HG03558 (cell line): ENCODE data around the gene REEP6.
"Not testable (repeated sequence)": the region's sequence is repeated elsewhere in the genome, so short reads cannot be mapped to it uniquely, and the experiment has no call there.

ENCODE experiments used
- ATAC-seq: cut with Tn5 transposase; IDR thresholded peaks from one replicate; pipeline ENCODE4 v1.9.1; 2021; ENCODE audit warnings: moderate number of reproducible peaks; ENCODE audit not compliant: unreplicated experiment; ENCODE audit errors: extremely low read depth

REEP6 gene

DNA sequence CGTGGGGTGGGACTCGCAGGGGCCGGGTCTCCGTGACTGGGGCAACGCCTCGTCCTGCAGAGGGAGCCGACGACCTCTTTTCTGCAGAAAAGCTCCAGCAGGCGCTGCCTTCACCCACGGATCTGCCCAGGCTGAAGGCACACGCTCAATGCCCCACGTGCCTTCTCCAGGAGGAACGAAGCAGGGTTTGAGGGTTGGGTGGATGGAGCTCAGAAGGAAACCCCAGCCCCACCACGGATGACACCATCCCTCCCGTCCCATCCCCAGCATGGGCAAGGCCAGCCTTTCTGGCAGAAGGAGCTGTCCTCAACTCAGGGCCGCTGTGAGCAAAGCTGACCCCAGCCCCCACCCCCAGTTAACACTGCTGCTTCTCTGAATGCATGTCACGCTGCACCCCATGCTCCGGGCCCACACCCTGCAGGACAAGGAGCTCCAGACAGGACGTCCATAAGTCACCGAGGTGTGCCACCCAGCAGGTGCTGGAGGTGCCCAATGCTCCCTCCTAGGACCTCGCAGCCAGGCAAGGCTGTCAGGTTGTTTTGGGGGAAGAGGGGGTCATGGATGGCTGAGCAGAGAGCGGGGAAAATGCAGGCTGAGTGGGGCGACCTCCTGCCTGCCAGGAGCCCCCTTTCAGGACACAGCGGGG, 19.3 kb upstream of the REEP6 start:
- no peak for ATAC-seq

DNA sequence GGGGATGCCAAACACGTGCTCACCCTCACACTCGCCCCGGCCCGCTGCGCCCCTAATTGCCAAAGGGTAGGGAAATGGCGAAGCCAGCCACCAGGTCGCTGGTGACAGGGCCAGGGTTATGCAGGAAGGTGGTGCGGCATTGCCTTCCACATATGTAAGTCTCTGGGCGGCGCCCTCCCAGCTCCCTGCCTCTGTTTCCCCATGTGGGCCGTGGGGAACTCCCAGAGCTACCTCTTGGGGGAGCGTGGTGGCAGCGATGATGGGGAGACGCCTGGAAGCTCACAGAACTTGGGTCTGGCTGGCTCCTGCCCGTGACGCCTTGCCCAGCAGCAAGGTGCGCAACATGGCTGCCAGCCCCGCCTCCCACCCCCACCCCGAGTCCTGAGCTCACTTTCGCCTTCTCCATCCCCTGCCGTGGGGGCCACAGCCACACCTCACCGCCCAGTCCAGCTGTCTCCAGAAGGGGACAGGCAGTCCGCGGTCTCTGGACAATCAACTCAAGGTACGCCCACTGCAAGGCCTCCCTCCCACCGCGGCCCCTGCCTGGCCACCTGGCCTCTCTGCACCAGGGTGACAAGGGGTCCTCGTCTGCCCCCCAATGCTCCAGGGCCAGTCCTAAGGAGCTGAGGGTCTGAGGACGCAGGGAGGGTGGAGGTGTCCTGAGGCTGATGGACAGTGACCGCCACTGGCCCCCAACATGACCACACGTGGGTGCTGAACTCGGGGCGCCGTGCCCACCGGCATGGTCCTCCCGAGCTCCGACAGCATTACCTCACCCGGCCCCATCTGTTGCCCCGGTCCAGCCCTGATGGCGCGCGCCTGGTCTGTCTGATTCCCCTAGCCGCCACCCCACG, 18.5 kb upstream of the REEP6 start:
- no peak for ATAC-seq

DNA sequence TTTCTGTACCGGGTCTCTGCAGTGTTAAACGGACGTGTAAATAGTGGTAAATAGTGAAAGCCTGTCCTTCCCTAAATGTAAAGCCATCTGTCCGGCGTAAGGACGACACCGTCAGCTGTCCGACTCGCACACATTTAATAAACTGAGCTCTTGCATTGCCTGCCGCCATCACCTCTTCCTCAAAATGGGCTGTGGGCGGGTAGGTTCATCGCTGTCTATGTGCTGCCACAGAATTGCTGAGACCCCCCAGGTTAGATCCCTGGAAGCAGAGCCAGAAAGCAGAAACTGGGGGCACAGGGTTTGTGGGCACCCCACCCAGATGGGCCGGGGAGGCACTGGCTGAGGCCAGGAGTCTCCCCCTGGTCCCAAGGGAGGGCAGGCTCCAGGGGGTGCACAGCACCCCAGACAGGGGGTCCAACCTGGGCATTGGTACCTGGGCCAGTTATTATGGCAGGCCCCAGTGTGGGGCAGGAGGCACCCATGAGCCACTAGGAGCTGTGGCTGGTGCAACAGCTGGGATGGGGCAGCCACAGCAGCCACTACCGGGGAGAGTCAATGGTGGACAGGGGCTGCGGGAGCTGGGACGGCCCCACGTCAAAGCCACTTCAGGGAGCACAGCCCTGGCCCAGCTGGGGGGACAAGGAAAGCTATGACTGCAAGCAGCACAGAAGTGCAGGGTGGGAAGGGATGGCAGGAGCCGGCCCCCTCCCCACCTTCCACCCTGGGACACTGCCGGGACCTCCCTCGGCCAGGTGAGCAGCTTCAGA, 17.7 kb upstream of the REEP6 start:
- no peak for ATAC-seq

DNA sequence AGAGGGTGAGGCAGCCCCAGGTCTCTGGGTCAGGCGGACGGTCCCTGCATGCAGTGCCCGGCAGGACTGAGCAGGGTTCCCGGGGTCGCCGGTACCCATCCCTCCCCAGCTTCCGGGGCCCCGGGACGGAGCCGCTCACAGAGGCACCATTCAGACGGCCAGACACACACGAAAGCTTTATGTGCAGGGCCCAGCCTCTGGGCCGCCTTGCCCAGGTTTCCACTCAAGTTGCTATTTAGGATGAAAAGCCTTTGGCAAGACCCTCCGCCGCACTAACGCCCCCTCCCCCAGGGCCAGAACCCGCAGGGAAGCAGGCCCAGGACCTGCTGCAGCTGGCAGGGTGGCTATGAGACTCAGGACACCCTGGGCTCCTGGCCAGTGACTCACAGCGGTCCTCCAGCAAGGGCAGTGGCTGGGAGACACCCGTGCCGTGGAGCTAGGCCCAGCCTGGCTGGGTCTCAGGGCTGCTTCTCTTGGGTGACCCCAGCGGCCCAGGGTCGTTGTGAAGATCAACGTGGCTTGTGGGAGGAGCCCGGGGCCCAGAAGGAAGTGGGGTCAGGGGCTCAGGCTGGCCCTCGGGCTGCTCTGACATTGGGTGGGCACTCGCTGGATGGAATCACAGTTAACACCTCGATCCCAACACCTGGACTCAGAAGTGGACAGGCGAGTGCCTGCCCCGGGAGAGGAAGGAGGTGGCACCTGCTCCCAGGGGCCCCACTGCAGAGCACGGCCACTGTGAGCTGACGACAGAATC, 16.8 kb upstream of the REEP6 start:
- no peak for ATAC-seq

DNA sequence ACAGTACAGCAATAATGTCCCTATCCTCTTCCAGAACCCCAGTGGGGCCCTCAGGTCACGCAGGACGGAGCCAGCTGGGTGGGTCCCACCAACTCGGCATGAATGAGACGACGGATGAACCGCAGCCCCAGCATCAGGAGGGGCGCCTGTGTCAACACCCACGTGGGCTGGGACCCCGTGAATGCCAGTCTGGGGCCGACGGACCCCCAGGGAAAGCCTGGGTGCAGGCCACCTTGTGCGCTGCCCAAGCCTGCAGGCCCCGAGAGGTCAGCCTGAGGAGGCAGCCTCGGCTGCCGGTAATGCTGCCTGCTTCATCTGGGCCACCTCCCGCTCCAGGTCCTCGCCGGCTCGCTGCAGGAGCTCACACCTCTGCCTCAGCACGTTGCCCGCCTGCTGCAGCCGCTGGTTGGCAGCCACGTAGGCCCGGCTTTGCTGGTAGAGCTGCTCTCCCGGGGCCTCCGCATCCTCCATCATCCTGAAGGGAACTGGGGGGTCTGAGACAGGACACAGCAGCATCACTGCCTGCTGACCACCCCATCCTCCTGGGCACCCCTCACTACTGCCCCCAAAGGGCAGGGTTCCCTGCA, 16.1 kb upstream of the REEP6 start:
- no peak for ATAC-seq

DNA sequence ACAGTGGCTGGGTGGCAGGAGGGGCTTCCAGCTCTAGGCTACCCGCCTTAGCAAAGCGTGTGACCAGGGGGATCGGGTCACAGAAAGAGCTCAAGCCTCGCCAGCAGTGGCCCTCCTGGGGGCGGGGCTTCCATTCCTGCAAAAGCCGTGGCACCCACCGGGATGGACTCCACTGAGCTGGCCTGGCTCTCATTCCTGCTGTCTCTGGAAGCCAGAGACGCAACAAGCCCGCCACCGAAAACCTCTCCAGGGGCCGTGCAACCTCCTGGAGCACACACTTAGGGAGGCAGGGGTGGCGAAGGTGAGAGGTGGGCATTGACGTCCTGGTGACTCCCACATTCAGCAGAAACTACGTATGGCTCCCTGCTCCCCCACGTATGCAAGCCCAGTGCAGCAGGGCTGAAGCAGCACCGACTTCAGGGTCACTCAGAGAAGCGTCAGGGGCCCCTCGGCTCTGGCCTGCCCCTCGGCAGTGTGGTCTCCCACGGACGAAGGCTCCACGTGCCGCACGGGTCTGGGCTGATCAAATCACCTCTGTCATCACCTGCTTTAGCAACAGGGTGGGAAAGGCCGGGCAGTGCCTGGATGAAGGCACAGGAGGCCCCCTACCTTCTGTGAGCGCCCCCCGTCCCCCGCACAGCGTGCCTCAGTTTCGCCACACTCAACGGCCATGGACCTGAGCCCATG, 15.1 kb upstream of the REEP6 start:
- no peak for ATAC-seq

DNA sequence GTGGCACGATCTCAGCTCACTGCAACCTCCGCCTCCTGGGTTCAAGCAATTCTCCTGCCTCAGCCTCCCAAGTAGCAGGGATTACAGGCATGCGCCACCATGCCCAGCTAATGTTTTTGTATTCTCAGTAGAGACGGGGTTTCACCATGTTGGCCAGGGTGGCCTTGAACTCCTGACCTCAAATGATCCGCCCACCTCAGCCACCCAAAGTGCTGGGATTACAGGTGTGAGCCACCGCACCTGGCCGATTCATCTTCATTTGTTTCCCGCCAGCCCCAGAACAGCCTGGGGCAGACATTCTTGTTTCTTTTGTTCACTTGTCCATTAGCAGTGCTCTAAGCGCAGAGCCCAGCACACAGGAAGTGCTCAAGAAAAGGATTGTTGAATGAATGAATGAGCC, 13.9 kb upstream of the REEP6 start:
- ATAC-seq = not testable (repeated sequence)

DNA sequence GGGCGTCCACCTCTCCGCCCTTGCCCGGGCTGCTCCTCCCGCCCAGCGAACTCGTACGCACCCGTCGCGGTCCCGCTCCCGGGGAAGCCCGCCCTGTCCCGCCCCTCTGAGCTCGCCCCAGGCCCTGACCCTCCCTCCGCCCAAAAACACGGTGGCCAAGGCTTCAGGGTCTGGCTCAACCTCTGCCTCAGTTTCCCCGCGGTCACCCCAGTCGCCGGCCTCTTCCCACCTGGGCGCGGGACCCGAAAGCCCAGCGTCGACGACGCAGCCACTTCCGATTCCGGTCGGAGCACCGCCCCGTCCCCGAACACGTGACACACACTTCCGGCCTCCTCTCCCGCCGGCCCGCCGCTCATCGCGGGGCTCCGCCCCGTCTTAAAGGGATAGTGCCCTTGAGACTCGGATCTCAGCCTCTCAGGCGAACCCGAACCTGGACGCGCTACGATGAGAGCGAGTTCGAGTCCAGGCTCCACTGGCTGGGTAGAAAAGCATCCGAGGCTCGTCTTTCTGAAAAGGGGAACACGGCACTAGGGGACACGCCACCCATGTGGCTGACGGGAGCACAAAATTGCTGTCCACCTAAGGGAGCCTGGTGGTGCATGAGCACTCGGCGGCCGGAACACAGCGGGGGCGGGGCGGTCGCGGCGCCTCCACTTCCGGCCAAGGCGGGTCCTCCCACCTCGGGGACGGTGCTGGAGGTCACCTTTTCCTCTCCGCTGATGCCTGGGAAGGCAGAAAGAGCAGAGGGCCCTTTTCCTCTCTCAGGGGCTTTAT, 11.9 kb upstream of the REEP6 start, which contains the start of gene C19orf25:
Gene C19orf25, minus strand, starts transcription at position 282 of the 774 bp plus-strand sequence. CDS start 312 bp downstream, outside the sequence.
- ATAC-seq = no peak

DNA sequence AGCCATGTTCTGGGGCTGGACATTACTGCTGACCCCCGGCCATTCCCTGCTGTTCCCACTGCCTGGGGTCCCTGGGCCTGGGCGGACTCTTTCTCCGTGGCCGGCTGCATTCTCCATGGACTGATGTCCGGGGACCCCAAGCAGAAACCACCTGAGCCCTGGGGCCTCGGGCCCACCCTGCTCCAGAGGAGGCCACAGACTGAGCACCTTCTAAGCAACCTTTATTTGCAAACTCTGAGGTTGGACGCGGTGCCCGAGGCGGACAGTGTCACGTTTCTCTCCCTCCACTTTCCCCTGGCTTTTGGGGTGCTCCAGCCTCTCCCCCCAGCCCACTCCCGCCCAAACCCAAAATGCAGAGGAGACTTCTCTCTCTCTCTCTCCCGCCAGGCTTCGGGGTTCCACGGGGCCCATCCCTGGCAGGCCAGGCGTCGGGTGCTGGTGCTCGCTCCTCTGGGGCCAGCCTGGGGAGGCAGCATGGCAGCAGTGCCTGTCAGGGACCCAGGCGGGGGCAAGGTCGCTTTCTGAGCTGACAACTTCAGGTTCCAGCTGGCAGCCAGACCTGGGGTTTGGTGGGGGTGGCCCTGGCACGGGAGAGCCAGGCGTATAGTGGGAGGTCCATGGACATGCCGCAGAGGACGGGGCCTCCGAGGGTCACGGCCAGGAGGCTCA, 9.6 kb upstream of the REEP6 start:
- ATAC-seq = no peak

DNA sequence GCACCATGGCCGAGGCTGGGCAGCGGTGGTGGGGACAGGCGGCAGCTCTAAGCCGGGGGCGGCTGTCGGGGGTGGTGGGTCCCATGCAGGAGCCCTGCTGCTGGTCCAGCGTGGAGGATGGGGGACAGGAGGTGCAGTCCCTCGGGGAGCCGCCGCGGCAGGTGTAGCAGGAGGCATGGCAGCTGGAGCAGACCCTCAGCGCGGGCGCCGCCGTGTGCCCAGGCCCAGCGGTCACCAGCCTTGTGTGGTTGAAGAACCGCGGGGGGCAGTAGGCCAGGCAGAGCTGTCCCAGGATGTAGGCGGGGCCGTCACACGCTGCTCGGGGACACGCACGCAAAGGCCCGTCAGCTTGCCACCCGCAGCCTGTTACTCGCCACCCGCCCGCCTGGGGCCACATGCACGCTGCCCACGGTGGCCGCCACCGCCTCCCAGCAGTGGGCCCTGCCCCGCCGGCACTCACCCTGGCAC, 9.1 kb upstream of the REEP6 start:
- no peak for ATAC-seq

DNA sequence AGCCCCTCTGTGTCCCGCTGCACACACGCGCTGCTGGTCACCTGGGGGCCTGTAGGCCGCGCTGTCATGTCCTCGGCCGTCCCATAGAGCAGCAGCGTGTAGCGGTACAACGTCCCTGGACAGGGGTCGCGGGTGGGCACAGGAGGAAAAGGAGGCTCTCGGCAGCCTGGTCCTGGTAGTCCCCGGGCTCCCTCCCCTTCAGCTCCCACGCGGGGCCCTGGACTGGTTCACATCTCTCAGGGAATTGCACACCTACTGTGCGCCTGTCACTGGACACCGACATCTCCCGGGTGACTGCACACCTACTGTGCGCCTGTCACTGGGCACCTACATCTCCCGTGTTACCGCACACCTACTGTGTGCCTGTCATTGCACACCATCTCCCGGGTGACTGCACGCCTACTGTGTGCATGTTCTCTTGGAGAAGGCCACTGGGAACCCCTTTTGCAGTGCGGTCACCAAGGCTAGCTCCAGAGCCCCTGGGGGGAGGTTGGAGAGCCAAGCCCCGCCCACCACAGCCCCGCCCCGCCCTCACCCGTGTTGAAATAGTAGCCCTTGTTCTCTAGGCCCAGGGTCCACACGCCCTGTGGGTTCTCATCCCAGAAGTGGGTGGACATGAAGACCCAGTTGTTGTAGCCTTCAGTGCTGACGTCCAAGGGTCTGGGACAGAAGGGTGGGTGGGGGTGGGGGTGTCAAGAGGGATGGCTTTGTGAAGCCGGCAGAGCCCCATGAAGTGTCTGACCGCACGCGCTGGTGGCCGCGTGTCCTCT, 8.4 kb upstream of the REEP6 start:
- ATAC-seq = no peak

DNA sequence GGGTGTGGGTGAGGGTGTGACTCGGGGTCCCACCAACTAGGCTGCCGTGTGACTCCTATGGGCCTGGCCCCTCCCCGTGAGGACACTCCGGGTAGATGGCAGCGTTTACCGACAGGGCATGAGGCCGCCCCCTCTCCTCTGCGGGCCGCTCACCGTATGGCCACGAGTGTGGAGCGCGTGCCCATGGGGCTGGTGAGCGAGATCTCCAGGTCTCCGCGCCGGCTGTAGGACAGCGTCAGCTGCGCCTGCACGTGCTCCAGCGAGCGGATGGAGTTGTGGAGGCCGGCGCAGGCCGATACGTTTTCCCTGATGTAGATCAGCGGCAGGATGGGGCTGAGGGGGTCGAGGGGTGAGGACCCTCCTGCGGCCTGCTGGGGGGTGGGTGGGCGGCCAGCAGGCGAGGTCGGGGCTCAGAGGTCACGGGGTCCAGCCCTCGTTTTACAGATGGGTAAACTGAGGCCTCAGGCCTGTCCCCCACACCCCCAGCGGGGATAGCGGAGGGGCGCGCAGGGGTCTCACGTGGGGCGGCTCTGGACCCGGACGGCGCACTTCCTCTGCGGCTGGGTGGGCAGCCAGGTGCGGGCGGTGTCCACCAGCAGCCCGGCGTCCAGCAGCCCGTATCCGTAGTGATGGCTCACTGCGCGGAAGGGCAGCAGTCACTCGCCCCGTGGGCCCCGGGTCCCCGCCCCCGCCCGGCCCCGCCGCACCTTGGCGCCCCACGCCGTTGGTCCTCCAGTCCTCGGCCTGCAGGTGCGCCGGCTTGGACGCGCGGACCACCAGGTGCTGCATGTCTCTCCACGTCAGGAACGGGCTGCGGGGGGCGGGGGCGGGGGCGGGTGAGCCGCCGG, 7.6 kb upstream of the REEP6 start:
- ATAC-seq = no peak

DNA sequence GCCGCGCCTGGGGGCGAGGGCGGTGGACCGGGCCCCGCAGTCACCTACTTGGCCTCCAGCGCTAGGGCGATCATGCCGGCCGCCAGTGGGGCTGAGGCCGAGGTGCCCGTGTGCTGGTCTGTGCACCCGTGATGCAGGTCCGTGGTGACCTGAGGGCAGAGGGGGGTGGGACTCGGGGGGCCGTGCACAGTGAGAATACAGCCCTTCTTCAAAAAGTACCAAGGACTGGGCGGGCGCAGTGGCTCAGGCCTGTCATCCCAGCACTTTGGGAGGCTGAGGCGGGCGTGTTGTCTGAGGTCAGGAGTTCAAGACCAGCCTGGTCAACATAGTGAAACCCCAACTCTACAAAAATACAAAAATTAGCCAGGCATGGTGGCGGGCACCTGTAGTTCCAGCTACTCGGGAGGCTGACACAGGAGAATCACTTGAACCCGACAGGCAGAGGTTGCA, 7.0 kb upstream of the REEP6 start:
- ATAC-seq = no peak

DNA sequence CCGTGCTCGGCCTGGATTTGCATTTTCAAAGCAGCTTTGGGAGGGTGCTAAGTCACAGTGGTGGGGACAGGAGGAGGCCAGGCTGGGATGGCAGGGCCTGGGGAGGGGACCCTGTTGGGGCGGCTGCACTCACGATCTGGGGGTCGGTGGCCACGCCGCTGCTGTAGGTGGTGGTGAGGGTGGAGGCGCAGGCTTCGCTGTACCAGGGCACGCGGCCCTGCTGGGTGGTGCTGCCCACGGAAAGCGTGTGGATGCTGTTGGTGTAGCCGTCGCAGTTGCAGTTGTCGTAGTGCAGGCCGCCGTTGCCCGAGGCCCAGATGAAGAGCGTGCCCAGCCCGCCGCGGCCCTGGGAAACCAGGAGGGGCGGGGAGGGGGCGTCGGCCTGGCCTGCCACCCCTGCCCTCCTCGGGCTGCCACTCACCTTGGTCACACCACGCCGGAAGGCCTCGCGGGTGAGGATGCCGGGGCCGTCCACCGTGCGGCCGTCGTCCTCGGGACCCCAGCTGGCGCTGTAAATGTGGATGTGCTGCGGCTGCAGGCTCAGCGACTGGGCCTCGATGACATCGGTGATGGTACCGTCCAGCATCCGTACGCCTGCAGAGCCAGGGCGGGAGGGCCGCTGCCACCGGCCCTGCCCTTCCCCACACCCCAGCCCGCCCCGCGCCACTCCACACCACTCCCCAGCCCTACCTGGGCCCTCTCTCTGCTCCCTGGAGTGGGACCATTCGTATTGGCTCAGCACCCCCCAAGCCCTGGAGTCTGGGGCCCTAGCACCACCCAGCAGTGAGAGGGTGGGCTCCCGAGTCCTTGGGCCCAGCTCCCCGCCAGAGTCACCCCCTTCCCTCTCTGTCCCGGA, 4.0 kb upstream of the REEP6 start:
- no peak for ATAC-seq

DNA sequence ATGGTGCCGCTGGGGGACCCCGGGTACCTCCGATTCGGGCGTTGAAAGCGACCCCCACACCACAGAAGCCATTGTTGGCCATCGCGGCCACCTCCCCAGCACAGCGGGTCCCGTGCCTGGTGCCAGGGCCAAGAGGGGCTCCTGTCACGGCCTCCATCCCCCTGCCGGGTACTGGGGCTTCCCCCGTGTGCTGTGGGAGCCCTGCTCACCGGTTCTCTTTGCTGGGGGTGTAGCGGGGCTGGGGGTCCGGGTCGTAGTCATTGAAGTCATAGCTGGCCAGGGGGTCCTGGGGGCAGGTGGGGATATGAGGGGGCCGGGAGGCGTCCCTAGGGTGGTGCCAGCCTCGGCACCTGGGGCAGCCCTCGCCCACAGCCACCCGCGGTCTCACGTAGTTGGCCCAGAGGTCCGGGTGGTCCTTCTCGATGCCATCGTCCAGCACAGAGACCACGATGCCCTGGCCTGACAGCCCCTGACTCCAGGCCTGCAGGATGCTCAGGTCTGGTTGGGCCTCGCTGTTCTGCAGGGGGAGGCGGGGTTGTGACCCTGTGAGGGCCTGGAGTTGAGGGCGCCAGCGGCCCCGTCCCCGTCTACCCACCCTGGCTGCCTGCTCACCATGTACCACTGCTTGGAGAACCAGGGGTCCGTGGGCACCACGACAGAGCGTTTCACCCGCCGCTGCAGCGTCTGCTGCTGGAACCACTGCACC, 3.3 kb upstream of the REEP6 start:
- ATAC-seq = no peak
